ENCODE measurements around the gene IKZF1.

GRCh38 chr7:50349399-50349798 is 44.9 kb downstream of the IKZF1 start:
- no peak for TF ChIP-seq CTCF (IDR thresholded peaks at IDR 0.05)
- TF ChIP-seq POLR2A (IDR thresholded peaks at IDR 0.05): no peak
